HG03196 (cell line): Measurements from ENCODE around the gene FAM180A.

Experiments used
- ATAC-seq: cut with Tn5 transposase; IDR thresholded peaks from one replicate; pipeline ENCODE4 v1.9.1; 2021; ENCODE audit not compliant: unreplicated experiment

FAM180A gene

DNA sequence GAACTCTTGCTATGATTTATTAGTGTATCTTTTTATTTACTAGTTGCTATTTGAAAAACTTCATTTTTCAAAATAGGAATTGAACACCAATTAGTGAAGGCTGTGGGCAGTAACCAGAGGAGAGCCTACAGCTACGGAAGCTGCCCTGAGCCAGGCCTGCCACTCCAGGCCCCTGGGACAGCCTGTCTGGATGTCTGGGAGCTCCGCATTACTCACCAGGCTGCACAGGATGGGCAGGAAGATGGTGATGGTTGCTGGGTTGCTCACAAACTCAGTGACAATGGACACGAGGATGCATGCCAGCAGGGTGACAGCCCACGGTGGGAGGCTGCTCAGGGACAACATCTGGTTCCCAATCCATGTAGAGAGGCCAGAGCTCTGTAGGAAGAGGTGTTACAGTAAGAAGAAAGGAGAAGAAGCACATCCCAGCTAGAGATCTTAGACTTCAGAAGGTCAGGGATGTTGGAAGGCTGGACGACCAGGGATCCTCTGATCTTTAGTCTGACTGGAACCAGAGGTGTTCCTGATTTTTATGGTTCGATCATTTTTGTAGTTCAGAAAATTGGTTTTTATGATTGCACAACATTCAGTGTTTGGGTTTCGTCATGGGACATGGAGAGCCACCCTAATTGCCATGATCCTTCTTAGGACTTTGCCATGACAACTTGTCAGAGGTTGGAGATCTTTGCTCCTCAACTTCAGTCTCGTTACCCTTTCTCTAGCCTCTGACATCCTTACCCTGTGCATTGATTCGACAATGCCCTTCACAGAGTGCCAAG lies 63.1 kb downstream of the FAM180A start:
- ATAC-seq, result no peak

DNA sequence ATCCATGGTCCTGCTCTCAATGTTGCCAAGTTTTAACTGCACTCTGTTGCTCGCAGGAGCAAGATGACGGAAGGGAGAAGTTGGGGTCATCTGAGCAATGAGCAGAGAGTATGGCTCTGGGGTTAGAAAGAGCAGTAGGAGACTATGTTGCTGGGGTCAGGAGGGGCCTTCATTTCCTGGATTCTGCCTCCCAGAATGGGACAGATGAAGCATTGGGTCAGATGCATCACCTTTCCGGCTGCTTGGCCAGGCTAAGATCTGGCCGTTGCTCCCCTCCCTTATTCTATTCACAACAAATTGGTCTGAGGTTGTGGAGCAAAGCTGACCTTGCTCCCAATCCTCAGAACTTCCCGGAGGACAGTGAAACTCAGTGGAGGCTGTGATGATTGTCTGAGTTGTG lies 63.9 kb downstream of the FAM180A start:
- ATAC-seq, result no peak

DNA sequence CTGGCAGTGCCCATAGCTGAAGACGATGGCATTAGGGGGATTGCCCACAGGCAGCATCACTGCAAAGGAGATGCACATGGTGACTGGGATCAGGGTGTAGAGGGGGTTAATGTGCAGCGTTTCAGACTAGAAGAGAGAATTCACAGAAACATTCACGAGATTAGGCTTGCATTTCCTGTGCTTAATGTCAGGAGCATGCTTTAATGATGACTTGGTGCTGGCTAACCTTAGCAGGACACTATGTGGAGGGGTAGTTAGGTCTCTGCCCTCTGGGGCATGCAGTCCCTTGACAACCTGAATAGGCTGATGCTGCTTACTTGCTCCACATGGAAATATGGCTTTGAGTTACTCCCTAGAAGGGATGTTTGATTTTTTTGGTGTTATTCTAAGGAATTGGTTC lies 64.5 kb downstream of the FAM180A start:
- ATAC-seq, result no peak

DNA sequence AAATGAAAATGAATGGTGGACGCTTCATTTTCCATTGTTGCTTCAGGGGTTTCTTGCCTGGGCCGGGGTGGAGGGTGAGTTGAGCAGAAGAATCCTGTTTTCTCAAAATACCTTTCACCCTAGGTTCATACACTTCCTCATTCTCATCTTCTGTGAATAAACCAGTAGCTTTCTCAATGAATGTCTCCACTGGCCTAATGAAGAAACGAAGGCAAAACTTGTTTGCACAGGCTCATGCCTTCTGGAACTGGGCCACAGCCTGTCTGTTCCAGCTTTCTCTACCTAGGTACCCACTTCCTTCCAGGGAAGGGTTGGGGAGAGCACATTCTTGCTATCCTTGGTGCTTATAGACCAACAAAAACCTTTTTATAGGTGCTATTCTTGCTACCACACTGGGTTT lies 65.0 kb downstream of the FAM180A start:
- ATAC-seq, result no peak

DNA sequence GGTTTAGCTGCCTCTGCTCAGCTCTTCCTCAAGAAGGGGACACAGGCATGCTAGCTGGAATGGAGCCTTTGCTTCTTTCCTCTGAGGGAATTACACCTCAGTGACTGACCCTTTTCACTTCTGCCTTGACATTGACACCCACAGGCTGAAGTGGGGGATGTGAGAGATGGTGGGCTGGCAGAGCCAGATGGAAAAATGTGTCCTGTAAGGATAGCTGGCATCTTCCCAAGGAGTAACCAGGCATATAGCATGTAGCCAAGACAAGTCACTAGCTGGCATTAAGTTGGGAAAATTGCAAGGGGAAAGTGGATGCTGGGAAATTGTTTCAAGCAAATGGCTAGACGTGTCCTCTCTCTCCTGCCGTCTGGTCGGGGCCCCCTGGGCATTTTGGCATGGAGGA lies 66.4 kb downstream of the FAM180A start:
- ATAC-seq, result no peak

DNA sequence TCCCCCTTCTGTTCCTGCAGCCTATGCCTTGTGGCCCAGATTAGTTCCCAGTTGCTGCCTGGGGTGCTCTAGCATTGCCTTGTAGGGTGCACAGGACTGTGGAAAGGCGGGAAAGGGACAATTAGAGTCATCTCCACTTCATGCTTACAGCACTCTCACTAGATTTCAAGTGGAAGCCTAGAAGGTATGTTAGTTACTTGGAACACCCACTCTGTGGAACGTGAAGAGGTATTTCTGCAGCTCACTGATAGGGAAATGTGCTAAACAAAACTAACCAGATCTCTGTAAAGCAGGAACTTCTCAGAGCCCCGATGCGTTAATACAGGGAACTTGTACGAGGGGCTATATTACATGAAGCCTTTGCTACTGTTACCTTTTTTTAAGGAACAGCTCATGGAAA lies 66.9 kb downstream of the FAM180A start:
- no peak for ATAC-seq
